Caco-2 (cell line): ENCODE measurements around the gene HAPSTR1. TPM values are rescaled to one million over a fixed set of nuclear protein-coding genes. Genes with fewer than 3 reads are reported as not detected.

Experiments used
- BruUV-seq: library from RNA; stranded (reverse); fragments of 400-500 nt; replicated peaks from 2 replicates; lab custom pipeline; 2021; lab: Mats Ljungman, UMichigan
- CTCF ChIA-PET: fragments of 300-600 bp; sonication (Branson Sonifier 250); formaldehyde crosslinking; loops from one replicate; lab custom pipeline; 2022; ENCODE audit warnings: antibody characterized with exemption; lab: Charles Lee
- POLR2A ChIA-PET: fragments of 300-600 bp; sonication (Branson Sonifier 250); formaldehyde crosslinking; loops from one replicate; lab custom pipeline; 2022; ENCODE audit warnings: antibody characterized with exemption; lab: Charles Lee
- DNase-seq, 2 experiments: peaks; one replicate each; pipeline versions ENCODE4 v3.0.0 to v3.0.0-alpha.2; 2020 to 2022
- H3K27me3 ChIP-seq: replicated peaks from 2 replicates; pipeline ENCODE4 v1.6.0; 2011; ENCODE audit warnings: low read length; ENCODE audit not compliant: control insufficient read depth, insufficient read depth
- H3K36me3 ChIP-seq: 2 replicates; pipeline ENCODE4 v1.5.1; 2011; ENCODE audit warnings: low read length; ENCODE audit not compliant: control insufficient read depth, insufficient read depth
- H3K4me1 ChIP-seq: fragments of 250-450 bp; sonication (Bioruptor Pico); 2 replicates; pipeline ENCODE4 v1.5.1; 2020; ENCODE audit warnings: mild to moderate bottlenecking
- H3K4me3 ChIP-seq: 2 replicates; pipeline ENCODE4 v1.5.1; 2011; ENCODE audit warnings: low read depth, mild to moderate bottlenecking, control low read depth, low read length
- H3K9me3 ChIP-seq: fragments of 250-450 bp; sonication (Bioruptor Pico); 2 replicates; pipeline ENCODE4 v1.5.1; 2020; ENCODE audit warnings: mild to moderate bottlenecking, moderate library complexity
- H3K27ac Mint-ChIP-seq: one replicate; pipeline ENCODE4 v1.8.0; 2022; ENCODE audit warnings: mixed read lengths; ENCODE audit not compliant: unreplicated experiment
- H3K27me3 Mint-ChIP-seq: one replicate; pipeline ENCODE4 v1.8.0; 2022; ENCODE audit warnings: mixed read lengths; ENCODE audit not compliant: insufficient read depth, unreplicated experiment
- H3K36me3 Mint-ChIP-seq: one replicate; pipeline ENCODE4 v1.8.0; 2022; ENCODE audit warnings: mild to moderate bottlenecking, mixed read lengths; ENCODE audit not compliant: insufficient read depth, unreplicated experiment
- H3K4me1 Mint-ChIP-seq: one replicate; pipeline ENCODE4 v1.8.0; 2022; ENCODE audit warnings: low read depth, mixed read lengths; ENCODE audit not compliant: unreplicated experiment
- H3K4me3 Mint-ChIP-seq: one replicate; pipeline ENCODE4 v1.8.0; 2022; ENCODE audit warnings: mild to moderate bottlenecking, moderate library complexity, mixed read lengths; ENCODE audit not compliant: unreplicated experiment
- H3K9me3 Mint-ChIP-seq: one replicate; pipeline ENCODE4 v1.8.0; 2022; ENCODE audit warnings: mixed read lengths; ENCODE audit not compliant: unreplicated experiment
- CTCF ChIP-seq, 2 experiments: fragments of 200-600 bp in 1 of 2; IDR thresholded peaks; 1 replicate in 1 of 2; 2 replicates in 1 of 2; pipeline versions ENCODE4 v1.5.1 to v1.8.0; 2011 to 2022; ENCODE audit warnings: antibody characterized with exemption in 1 of 2, control low read depth in 1 of 2, inconsistent platforms in 1 of 2, low read depth in 1 of 2, low read length in 1 of 2, mild to moderate bottlenecking in 1 of 2, moderate library complexity in 1 of 2; ENCODE audit not compliant: insufficient read depth in 1 of 2, severe bottlenecking in 1 of 2, unreplicated experiment in 1 of 2
- intact Hi-C: fragments of 100-400 bp; cut with micrococcal nuclease; formaldehyde crosslinking; loops from one replicate; pipeline ENCODE4 v1.10.0; 2022; ENCODE audit not compliant: unreplicated experiment
- total RNA-seq: library from RNA; stranded (reverse); gene quantifications from 2 replicates; pipeline ENCODE4 v1.2.3, GENCODE V29; 2022

HAPSTR1 gene
- total RNA-seq, 1 experiment from 2014 or later: 47.1 TPM

- intact Hi-C loops: no loop called here
- Mint-ChIP-seq H3K4me1 (no peaks in the 10 kb centered on the region), H3K4me3 (no peak overlapping the region), H3K36me3 (peaks cover 33% of the 10 kb centered on the region), H3K27ac (no peak overlapping the region), H3K27me3 (no peaks in the 10 kb centered on the region), H3K9me3 (no peaks in the 10 kb centered on the region)
- DNase-seq: no peak
- no peaks in the 10 kb centered on the region; the same call in 1 of the 2 replicates for H3K4me1 ChIP-seq
- no peaks in the 10 kb centered on the region for H3K9me3 ChIP-seq
- ChIA-PET POLR2A (interaction anchor here (0.6 kb wide), 1 partner anchor 35 kb away, joined by 4 read pairs; the partner anchor contains the start of gene HAPSTR1), CTCF (no interaction called here)
- no peak for TF ChIP-seq CTCF (IDR thresholded peaks at IDR 0.05; ENCODE audit: insufficient read depth in 1 of 2, low read depth in 1 of 2, low read length in 1 of 2, severe bottlenecking in 1 of 2, unreplicated experiment in 1 of 2)
- H3K4me3 ChIP-seq: no peak overlapping the region
- H3K36me3 ChIP-seq: no peaks in the 10 kb centered on the region; the same call in 1 of the 2 replicates
- no peaks in the 10 kb centered on the region for H3K27me3 ChIP-seq
- BruUV-seq: no TSS peak
Measured at GRCh38 chr16:9125658-9126505, 34.4 kb downstream of the HAPSTR1 start.

GRCh38 chr16:9126609-9127008 lies 35.2 kb downstream of the HAPSTR1 start:
- intact Hi-C loops: no loop called here
- H3K27me3 ChIP-seq: no peaks in the 10 kb centered on the region
- POLR2A ChIA-PET: no interaction called here
- H3K4me1 Mint-ChIP-seq: no peaks in the 10 kb centered on the region
- no peak overlapping the region for H3K4me3 Mint-ChIP-seq
- no peak overlapping the region for H3K4me3 ChIP-seq
- no peak overlapping the region for H3K27ac Mint-ChIP-seq
- H3K9me3 Mint-ChIP-seq: no peaks in the 10 kb centered on the region
- BruUV-seq: no TSS peak
- H3K36me3 ChIP-seq: no peaks in the 10 kb centered on the region; the same call in 1 of the 2 replicates
- no peaks in the 10 kb centered on the region for H3K9me3 ChIP-seq
- CTCF ChIA-PET: no interaction called here
- peaks cover 31% of the 10 kb centered on the region for H3K36me3 Mint-ChIP-seq
- no peak for DNase-seq
- H3K4me1 ChIP-seq: no peaks in the 10 kb centered on the region
- H3K27me3 Mint-ChIP-seq: no peaks in the 10 kb centered on the region
- no peak for TF ChIP-seq CTCF (IDR thresholded peaks at IDR 0.05; ENCODE audit: insufficient read depth in 1 of 2, low read depth in 1 of 2, low read length in 1 of 2, severe bottlenecking in 1 of 2, unreplicated experiment in 1 of 2)

GRCh38 chr16:9128346-9129342 lies 37.2 kb downstream of the HAPSTR1 start:
- POLR2A ChIA-PET: no interaction called here
- Mint-ChIP-seq H3K36me3 (peaks cover 27% of the 10 kb centered on the region), H3K4me3 (no peak overlapping the region), H3K27ac (no peak overlapping the region), H3K27me3 (no peaks in the 10 kb centered on the region), H3K4me1 (no peaks in the 10 kb centered on the region), H3K9me3 (no peaks in the 10 kb centered on the region)
- BruUV-seq: no TSS peak
- Histone ChIP-seq H3K9me3 (no peaks in the 10 kb centered on the region), H3K4me3 (no peak overlapping the region), H3K27me3 (no peaks in the 10 kb centered on the region), H3K36me3 (no peaks in the 10 kb centered on the region; the same call in 1 of the 2 replicates), H3K4me1 (no peaks in the 10 kb centered on the region)
- CTCF ChIA-PET: no interaction called here
- no peak for DNase-seq
- TF ChIP-seq CTCF (IDR thresholded peaks at IDR 0.05; ENCODE audit: insufficient read depth in 1 of 2, low read depth in 1 of 2, low read length in 1 of 2, severe bottlenecking in 1 of 2, unreplicated experiment in 1 of 2): no peak
- intact Hi-C loops: no loop called here
